Fibroblast of skin of right biceps (primary cell): ENCODE data around the gene BSDC1.
"Not testable (repeated sequence)": the region's sequence is repeated elsewhere in the genome, so short reads cannot be mapped to it uniquely, and the experiment has no call there.

Source experiments
- DNase-seq: peaks from one replicate; pipeline ENCODE4 v3.0.0-alpha.2; 2013

The BSDC1 gene, protein sequence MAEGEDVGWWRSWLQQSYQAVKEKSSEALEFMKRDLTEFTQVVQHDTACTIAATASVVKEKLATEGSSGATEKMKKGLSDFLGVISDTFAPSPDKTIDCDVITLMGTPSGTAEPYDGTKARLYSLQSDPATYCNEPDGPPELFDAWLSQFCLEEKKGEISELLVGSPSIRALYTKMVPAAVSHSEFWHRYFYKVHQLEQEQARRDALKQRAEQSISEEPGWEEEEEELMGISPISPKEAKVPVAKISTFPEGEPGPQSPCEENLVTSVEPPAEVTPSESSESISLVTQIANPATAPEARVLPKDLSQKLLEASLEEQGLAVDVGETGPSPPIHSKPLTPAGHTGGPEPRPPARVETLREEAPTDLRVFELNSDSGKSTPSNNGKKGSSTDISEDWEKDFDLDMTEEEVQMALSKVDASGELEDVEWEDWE

DNA sequence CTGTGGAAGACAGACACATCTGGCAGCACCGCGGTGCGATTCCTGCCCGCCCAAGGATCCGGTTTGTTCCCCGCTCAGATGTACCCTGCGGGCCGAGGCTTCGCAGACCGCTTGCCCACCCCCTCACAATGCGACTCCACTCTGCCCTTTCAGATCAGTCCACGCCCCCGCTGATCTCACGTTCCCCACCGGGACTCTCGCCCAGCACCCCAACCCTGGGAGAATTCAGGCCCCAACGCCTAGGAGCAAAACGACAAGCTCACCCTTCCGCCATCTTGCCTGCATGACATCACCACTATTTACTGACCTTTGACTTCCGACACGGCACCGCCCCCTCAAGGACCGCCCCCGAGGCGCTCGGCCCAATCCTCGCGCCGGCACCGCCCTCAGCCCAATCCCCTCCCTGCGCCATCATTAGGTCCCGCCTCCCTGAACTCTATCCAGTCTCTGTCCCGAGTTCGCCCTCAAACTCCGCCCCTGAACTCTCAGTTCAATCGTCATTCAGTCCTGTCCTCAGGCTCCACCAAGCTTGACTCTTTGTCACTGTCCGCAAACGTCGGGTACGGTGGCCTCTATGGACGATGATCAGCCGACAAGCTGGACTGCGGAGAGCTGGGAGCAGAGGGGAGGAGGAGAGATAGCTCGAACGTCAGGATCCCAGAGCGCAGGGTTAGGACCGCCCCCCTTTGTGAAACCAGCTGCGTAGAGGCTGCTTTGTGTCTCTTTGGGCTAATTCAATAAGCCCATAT lies at the start of gene BSDC1:
Gene BSDC1 (minus strand): TSS at position 301 of the 749 bp plus-strand sequence. CDS start 27 bp downstream, at position 274.
- peak; percentile 98 for DNase-seq

DNA sequence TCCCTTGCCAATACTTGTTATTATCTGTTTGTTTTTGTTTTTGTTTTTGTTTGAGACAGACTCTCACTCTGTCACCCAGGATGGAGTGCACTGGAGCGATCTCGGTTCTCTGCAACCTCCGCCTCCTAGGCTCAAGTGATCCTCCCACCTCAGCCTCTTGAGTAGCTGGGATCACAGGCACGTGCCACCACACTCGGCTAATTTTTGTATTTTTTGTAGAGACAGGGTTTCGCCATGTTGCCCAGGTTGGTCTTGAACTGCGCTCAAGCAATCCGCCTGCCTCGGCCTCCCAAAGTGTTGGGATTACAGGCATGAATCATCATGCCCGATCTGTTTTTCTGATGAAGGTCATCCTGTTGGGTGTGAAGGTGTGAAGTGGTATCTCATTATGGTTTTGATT lies 47.2 kb upstream of the BSDC1 start:
- not testable (repeated sequence) for DNase-seq

DNA sequence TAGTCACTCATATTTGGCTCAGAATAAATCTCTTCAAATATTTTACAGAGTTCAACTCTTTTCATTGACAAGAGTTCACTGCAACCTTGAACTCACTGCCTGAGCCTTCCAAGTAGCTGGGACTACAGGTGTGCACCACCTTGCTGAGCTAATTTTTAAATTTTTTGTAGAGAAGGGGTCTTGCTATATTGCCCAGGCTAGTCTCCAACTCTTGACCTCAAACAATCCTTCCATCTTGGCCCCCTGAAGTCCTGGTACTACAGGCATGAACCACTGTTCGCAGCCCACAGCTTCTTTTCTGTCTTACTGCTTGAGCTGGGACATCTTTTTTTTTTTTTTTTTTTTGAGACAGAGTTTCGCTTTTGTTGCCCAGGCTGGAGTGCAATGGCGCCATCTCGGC lies 44.5 kb upstream of the BSDC1 start:
- DNase-seq, result not testable (repeated sequence)

DNA sequence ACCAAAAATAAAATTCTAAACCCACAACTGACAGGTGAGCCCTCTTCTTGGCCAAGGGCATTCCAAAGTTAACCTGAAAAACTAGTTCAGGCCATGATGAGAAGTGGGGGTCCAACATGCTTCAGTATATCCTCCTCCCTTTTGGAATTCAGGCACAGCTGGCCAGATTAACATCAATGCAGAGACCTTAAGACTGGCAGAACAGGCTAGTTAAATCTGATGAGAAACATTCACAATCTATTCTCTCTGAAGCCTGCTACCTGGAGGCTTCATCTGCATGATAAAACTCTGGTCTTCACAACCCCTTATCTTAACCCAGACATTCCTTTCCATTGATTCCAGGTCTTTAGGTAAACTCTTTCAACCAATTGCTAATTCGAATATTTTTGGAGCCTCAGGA lies 43.9 kb upstream of the BSDC1 start:
- DNase-seq, result no peak

DNA sequence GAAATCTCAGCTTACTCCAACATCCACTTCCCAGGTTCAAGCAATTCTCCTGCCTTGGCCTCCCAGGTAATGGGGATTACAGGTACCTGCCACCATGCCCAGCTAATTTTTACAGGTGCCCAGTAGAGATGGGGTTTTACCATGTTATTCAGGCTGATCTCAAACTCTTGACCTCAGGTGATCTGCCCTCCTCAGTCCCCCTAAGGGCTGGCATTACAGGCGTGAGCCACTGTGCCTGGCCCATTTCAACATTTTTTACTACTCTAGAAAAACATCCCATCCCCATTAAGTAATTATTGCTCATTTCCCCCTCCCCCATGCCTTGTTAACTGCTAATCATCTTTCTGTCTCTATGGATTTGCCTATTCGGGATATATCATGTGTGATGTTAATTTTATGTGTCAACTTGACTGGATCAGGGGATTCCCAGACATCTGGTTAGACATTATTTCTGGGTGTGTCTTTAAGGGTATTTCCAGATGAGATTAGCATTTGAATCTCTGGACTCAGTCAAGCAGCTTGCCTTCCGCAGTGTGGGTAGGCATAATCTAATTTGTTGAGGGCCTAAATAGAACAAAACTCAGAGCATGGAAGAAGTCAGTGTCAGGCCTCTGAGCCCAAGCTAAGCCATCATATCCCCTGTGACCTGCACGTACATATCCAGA lies 37.6 kb upstream of the BSDC1 start:
- no peak for DNase-seq

DNA sequence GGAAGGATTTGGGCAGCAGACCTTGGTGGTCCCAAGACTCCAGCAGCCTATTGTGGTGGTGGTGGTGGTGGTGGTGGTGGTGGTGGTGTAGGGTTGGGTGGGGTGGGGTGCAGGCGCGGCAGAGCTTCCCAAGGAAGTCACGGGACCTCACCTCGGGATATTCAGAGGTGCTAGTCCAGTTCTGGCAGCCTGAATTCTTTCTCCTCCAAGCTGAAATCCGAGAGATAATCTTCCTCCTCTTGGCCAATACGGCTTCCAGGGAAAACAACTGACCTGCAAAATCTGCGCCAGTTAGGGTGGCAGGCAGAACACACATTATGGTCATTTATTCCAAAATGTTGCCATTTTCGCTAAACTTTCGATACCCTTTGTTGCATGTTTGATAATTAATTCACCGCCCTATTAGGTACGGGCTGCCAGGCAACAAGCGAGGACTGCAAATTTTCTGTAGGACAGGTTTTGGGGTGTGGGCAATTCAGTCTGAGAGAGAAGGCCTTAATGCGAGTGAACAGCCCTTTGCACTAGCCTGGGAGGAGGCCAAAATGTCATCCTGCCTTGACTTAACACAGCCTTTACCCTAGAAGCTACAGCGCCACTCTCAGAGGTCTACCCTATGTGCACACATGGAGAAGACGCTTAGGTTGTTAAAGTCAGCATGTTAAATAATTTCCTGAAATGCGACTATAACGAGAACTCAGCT lies 33.2 kb upstream of the BSDC1 start:
- no peak for DNase-seq

DNA sequence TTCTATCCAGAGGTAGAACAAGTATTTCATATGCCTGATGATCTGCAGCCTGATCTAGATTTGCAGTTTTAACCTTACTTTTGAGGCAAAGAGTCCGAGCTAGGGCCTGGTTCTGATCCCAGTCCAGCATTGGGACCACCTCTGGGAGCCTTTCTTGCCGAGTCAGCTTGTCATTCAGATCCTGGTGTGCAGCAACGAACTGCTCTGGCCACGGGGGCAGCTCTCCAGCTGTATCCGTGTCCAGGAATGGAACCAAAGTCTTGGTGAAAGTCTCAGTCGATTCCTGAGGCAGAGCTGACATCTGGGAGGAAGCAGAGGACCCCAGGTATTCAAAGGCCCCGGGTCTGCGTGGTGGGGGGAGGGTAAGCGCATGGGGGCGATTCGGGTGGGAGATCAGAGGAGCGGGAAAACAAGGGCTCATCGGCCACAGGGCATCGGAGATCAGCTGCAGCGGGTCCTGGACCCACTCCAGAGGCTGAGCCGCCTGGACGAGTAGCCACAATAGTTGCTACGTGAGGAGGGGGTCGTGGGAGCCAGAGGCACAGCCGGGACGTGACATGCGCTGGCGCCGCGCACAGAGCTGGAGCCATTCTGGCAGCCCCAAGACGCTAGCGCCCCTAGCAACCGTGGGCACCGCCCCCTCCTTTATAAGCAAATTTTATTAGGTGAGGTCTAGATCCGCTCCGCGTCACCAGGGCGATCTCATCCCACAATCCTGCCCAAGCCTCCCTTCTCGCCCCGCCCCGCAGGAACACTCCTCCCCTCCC lies 32.4 kb upstream of the BSDC1 start:
- no peak for DNase-seq

DNA sequence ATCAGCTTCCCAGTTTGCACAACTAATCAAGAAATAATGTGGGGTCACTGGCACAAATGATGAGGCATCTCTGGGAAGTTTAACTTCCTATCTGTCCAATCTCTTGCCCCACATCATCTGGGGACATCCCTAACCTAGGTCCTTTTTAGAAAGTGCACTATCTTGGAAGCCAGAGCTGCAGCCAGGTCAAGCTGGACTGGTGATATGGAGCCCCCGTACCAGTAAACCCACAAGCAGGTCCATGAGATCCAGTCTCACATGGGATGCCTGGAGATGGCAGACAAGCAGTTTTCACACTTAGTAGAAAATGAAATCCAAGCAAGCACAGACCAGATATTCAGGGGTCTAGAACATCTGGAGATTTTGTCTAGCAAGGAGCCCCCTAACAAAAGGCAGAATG lies 27.5 kb upstream of the BSDC1 start:
- no peak for DNase-seq

DNA sequence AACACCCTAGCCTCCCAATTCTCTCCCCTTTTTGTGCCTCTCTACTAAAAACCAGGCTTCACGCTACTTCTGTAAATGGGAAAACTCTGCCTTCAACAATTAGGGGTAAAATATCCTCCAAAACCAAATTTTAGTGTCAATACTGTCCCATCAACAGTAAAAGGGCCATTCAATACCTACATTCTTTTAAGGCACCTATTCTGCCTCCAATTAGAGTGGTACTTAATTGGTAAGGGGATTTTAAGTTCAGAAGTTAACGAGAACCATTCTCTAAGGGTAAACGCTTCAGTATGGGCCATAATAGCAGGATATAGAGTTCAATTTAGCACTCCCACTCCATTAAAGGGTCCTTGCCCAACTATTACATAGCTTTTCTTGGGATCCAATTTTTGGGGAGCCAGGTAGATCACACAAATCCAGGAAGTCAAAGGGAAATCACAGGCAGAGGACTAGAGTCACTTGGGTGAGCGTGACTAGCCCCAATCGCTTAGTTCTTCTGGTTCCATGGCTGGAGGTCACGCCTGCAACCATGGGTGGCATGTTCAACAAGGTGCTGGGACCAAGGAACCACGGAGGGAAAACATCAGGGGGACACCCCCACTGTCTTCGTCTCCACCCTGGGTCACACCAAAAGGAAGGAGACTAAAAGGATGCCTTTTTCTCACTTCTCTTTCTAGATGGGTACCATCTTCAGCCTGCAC lies 20.1 kb upstream of the BSDC1 start:
- no peak for DNase-seq

DNA sequence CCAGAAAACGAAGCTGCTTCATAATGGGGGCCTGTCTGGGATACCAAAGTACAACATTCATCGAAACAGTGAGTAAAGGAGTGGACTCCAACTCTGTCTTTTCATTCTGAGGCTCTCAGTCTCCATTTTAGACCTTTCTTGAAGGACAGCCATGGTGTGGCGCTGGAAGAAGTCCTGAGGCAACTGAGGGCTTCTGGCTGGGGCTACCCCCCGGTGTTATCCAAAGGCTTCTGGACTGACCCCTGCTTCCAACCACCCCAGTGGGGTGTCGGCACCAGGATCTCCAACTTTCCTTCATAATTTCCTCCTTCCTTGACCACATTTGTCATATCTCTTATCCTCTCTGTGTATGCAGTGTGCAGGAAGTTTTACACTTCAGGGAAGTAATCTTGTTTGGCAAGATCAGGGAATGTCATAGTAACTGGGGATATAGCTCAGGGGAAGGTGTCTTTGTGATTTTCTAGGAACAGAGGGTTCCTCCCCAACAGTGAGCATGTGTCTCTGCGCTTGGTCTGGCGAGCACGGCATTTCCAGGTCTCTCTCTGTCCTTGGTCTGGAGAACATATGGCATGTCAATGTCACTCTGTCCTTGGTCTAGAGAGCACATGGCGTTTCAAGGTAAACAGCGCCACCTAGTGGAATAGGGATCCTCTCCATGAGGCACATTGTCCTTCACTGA lies 19.4 kb upstream of the BSDC1 start:
- DNase-seq, result peak; percentile 55

DNA sequence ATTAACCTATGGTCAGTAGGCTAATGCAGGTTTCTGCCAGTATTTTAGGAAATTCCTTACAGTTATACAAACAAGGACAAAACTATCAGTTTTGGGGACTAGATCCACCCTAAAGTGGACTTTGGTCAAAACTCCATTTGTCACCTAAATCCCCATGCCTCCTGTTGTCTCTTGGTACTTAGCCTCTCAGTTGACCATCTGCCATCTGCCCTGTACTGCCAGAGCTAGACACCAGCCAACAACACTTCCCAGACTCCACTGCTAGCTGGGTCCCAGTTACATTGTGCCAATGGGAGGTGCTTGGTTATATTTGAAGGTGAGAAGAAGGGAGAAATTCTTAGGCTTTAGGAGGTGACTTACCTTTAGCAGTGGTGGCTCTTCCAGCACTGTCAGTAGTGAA lies 17.0 kb upstream of the BSDC1 start:
- DNase-seq, result no peak

DNA sequence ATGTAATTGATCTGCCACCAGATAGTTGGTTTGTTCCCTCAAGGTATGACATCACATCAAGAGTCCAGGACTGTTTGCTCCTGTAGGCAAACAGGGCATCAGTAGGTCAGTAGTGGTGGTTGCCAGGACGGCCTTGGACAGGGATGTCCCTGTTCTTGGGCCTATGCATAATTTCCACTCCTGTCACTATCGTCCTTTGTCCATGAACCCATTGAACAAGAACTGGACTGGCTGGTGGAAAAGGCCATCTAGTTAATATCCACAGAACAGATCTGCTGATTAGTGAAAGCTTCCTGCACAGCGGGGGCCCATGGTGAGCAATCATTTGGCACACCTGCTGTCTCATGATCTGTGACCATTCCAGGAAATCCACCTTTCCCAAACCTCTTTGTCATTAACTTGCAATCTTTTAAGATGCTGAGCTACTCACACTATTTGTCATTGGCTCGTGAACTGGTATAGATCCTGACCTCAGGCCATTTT lies 12.4 kb upstream of the BSDC1 start:
- DNase-seq, result no peak

DNA sequence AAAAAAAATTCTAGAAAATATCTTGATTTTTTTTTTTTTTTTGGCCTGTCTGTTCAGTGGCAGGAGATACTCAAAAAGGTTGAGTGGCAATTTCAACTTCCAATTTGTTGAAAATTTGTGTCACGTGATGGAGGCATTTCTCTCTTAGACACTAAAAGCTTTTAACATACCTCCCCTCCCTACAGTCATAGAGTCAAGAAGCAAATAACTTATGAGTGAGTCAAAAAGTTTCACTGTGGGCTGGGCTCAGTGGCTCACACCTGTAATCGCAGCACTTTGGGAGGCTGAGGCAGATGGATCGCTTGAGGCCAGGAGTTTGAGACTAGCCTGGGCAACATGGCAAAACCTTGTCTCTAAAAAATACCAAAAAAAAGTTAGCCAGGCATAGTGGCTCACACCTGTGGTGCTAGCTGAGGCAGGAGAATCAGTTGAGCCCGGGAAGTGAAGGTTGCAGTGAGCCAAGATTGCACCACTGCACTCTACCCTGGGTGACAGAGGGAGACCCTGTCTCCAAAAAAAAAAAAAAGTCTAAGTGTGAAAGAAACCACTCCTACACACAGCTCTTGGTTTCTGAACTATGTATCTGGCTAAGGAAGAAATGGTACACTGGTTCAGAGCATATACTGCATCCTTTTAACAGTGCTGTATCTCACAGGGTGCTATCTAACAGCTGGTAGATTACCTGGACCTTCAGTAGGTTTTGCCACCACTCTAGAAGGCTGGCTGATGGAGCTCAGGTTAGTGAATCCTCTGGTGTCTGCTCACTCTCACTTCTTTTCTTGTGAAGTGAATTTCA lies 11.6 kb upstream of the BSDC1 start:
- DNase-seq, result no peak

DNA sequence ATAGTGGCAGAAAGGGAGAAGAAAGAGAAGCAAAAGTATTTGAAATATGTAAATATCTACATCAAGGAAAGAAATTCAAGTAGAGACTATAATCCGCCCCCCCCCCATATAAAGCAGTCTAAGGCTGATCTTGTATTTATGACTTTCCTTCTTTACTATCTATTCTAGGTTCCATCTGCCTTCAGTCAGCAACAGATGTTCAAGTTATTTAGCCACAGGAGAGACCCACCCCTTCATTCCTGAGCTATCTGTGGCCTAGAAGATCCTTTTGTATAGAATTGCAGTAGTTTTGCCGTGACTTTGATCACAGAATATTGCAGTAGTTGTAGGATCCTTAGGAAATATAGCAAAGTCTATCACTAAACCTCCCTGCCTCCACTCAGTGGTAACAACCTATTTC lies 10.7 kb upstream of the BSDC1 start:
- peak; percentile 21 for DNase-seq

DNA sequence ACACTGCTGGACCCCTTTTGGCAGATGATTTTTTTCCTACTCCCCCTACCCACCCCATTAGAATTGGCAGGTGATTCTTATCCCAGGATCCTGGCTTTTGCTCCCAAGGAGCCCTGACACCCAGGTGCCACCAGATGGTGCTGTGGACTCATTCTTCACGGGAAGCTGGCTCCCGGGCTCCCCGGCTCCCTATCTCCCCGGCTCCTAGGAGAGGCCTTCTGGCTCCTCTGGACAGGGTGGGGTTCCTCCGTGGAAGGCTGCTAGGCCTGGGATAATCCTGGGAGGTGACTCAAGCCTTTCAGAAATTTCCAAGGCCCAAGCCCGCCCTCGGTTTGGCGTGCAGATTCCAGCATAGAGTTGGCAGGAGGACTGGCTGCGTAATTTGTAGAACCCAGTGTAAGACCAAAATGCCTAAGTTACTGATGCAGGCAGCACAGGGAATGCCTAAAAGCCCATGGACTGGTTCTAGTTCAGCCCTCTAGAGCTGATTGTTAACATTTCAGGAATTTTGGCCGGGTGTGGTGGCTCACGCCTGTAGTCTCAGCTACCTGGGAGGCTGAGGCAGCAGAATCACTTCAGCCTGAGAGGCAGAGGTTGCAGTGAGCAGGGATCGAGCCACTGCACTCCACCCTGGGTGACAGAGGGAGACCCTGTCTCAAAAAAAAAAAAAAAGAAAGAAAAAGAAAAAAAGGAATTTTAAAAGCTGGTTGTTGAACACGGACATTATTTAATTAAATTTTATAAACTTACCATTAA lies 6.8 kb upstream of the BSDC1 start:
- peak; percentile 85 for DNase-seq

DNA sequence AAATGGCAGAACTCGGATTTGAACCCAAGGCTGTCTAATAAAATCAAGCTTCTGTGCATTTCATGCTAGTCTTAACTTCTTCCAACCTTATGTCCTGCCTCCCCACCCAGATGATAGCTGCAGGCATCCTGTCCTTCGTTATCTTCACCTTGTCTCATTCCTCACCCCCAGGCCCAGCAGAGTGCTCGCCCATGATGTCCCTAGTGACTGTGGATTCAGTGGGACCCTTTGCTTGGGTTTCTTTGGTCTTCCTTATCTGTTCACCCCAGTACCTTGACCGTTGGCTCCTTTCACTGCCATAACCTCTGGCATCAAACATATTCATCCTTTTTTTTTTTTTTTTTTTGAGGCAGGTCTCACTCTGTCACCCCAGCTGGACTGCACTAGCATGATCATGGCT lies 5.6 kb upstream of the BSDC1 start:
- DNase-seq, result no peak

DNA sequence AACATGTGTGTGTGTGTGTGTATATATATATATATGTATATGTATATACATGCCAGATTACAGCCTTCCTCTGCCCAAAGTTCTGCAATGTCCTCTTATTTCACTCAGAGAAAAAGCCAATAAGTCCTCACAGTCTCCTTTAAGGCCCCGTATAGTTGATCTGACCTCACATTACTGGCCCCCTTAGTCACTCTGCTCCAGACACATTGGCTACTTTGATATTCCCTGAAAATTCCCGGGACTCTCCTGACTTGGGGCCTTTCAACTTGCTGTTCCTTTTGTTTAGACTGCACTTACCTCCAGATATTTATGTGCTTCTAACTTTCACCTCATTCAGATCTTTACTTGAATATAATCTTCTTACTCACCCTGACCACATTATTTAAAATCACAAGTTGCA lies 4.2 kb upstream of the BSDC1 start:
- DNase-seq, result peak; percentile 26

DNA sequence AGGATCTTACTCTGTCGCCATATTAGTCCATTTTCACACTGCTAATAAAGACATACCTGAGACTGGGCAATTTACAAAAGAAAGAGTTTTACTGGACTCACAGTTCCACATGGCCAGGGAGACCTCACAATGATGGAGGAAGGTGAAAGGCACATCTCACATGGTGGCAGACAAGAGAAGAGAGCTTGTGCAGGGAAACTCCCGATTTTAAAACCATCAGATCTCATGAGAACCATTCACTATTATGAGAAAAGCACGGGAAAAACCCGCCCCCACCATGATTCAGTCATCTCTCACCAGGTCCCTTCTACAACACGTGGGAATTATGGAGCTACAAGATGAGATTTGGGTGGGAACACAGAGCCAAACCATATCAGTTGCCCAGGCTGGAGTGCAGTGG lies 2.3 kb upstream of the BSDC1 start:
- not testable (repeated sequence) for DNase-seq

DNA sequence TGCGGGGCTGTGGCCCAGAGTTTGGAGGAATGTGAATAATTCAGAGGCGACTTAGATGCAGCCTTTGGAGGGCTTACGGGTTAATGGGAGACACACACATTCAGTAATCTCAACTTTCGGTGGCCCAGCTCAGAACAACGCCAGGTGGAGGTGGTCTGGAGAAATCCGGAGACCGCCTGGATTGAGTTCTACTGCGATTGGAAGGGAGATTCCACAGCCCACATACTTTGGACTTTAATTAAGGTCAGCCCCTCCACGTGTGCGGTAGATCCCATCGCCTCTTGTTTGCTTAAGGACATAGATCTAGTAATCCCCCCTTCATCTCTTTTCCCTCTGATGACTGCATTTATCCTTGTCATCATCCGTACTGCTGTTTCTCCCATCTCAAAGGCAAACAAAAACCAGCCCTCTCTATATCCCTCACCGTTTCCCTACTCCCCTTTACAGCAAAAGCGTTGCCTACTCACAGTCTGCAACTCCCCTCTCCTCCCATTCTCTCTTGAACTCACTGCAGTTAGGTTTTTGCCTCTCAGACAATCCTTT lies 720 bp upstream of the BSDC1 start:
- DNase-seq, result no peak
